ENCODE measurements around the gene EPHA6.

EPHA6 gene

DNA sequence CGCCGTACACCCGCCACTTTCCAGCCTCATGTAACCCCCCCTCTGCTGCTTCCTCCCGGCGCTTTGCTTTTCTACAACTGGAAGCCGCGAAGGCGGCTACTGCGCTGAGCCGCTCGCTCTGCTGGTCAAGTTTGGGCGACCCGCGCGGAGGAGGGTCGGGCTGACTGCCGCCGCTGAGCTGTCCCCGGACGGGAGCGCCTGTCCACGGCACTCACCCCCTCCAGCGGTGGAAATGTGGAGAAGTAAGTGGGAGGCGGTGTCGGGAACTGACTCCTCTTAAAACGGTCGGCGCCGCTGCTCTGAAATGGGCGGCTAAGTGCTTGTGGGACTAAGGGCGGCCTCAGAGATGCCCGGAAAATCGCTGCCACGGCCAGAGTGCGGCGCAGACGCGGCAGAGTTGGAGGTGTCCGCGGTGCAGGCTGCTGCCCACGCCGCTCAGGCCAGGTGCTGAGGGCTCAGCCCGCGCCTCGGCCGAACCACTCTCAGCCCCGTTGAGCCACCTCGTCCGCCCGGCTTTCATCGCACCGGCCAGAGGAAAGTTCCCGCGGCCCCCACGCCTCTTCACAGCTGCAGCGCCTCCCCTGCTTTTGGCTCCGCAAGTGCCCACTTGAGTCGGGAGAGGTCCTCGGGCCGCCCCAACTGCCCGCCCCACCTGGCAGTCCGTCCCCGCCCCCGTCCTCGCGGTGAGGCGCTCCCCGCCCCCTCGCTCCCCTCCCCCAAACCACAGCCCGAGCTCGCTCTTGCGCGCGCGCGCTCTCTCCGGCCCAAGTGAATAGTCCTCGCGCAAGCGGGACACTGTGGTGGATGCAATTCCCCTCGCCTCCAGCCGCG, at the start of gene EPHA6:
Gene EPHA6 (plus strand): TSS at position 775 of the 831 bp plus-strand sequence.
- FAIRE-seq, result no peak

GRCh38 chr3:96776818-96777217, 37.6 kb upstream of the EPHA6 start:
- no peak for FAIRE-seq

GRCh38 chr3:96779810-96780209, 34.6 kb upstream of the EPHA6 start:
- no peak for FAIRE-seq

- no peak for FAIRE-seq
Measured at GRCh38 chr3:96796101-96796500, 18.3 kb upstream of the EPHA6 start.

DNA sequence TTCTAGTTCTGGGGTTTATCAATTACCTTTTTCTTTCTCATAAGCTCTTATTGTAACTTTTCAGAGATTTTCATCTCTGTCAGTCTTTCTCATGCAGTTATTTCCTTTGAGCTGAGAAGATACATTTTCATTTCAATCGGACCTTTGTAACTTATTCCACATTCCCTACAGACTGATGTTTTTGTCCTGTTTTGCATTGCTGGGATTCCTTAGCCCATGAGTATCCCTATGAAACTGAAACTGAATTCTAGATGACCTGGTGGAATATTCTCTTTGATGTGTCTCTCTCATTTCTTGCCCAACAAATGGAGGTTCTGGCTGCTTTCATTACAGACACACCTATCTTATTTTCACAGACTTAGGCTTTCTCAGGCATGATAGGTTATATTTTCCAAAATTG, 10.5 kb upstream of the EPHA6 start:
- no peak for FAIRE-seq

DNA sequence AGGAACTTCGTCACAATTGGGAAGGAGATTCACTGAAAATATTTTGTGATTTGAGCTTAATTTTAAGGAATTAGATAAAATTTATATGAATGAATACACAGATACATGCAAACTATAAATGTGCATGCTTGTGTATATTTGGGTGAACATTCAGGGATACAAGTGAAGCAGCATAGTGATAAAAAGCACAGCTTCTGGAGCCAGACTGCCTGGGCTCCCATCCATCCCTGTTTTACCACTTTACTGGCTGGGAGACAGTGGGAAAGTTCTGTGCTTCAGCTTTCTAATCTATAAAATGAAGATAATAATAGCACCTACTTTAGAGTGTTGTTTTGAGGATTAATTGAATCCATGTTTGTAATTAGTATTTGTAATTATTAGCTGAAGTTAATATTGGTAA, 8.1 kb upstream of the EPHA6 start:
- no peak for FAIRE-seq

- no peak for FAIRE-seq
Measured at GRCh38 chr3:96813134-96813819, 1.1 kb upstream of the EPHA6 start.

GRCh38 chr3:96814651-96815567, 515 bp downstream of the EPHA6 start:
- no peak for FAIRE-seq

- no peak for FAIRE-seq
Measured at GRCh38 chr3:96831175-96831574, 16.8 kb downstream of the EPHA6 start.

DNA sequence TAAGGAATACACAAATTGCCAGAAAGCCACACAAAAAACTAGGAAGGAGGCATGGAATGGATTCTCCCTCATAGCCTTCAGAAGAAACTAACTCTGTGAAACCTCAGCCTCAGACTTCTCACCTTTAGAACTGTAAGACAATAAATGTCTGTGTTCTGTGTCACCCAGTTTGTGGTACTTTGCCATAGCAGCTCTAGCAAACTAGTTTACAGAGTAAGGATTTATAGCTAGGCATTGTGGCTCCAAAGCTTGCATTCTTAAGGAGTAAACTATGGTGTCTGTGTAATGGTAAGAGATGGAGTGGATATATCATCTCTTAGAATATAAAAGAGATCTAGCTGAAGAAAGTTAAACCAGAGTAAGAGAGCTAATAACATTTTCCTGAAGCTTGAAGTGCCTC, 18.9 kb downstream of the EPHA6 start:
- FAIRE-seq, result no peak

- no peak for FAIRE-seq
Measured at GRCh38 chr3:96836153-96836915, 21.9 kb downstream of the EPHA6 start.

- no peak for FAIRE-seq
Measured at GRCh38 chr3:96843505-96844203, 29.3 kb downstream of the EPHA6 start.

GRCh38 chr3:96844204-96844514, 29.8 kb downstream of the EPHA6 start:
- no peak for FAIRE-seq

DNA sequence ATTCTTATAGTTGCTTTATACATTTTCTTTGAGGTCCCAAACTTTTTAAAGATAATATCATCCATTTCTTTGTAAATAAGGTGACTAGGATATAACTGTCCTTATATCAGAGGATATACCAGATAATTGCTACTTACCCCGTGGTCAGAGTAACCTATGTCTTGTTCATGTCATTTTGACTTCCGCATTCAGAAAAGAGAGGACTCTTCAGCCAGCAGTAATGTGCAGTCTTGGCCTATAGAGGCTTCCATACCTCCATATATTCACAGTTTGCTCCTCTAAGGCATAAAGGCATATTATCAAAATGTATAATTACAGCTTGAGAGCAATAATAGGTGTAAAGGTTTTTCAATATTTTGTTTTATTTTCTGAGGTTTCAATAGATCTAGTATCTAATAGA, 38.5 kb downstream of the EPHA6 start:
- no peak for FAIRE-seq

- FAIRE-seq, result no peak
Measured at GRCh38 chr3:96860882-96861281, 46.5 kb downstream of the EPHA6 start.

DNA sequence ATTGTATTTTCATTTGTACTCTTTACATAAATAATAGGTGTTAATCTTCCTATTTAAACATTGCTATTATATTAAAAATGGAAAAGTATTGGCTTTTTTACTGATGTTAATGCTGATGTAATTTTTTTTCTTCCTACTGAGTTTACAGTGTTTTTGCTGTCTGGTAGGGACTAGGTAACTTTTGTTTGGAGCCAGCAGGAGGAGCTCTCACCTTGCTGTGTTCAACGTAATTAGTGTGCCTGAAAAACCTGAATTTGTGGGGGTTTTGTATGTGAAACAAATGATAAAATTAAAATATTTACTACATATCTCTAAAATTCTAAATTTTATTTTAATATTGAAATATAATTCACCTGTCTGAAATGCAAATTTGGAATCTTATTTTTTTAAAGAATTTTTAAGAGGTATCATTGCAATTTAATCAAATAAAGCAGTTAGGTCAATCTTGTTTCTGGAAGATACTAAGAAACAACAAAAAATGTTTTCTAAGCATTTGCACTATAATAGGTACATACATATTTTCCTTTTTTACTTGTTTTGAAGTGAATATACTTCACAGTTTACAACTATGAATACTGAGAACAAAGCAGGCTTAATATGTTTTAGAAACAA, 48.8 kb downstream of the EPHA6 start:
- FAIRE-seq, result peak; percentile 87

DNA sequence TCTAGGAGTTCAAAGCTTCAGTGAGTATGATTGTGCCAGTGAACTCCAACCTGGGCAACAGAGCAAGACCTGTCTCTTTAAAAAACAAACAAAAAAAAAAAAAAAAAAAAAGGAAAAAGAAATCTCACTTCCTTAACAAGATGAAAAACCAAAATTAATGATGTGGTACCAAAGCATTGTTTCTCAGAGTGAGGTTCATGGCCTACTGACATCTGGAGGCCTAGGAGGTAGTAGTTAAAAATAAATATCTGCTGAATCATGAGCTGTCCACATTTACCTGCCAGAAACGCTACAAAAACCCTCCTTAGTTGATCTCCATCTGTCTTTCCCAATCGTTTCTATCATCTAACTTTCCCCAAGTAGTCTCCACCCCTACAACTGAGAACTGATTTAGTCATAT, 51.2 kb downstream of the EPHA6 start:
- FAIRE-seq, result no peak

- FAIRE-seq, result no peak
Measured at GRCh38 chr3:96869316-96869715, 54.9 kb downstream of the EPHA6 start.

- no peak for FAIRE-seq
Measured at GRCh38 chr3:96877510-96877909, 63.1 kb downstream of the EPHA6 start.

GRCh38 chr3:96900031-96900430, 85.6 kb downstream of the EPHA6 start:
- FAIRE-seq, result no peak

- no peak for FAIRE-seq
Measured at GRCh38 chr3:96900566-96900965, 86.2 kb downstream of the EPHA6 start.

DNA sequence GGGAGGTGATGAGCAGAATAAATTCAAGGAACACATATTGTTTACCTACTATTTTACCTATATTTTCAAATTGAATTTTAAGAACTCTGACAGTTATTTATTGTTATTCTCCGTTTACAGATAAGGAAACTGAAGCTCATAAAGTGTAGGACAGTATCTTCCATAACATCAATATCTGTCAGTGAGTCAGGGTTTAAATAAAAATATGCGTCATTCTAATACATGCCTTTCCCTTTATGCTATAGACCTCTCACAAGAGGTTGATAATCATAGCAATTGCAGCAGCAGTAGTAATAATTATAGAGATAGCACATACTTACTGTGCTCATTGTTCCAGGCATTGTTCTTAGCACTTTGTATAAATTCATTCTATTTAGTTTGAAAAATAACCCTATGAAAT, 101.1 kb downstream of the EPHA6 start:
- FAIRE-seq, result no peak

Data from G401.6 (cell line).